ENCODE results near the gene ZBTB26. TPM values are rescaled to one million over a fixed set of nuclear protein-coding genes. Genes with fewer than 3 reads are reported as not detected.
A peak's percentile ranks its signal among the peaks of the same experiment; 100 is the strongest.

ZBTB26 gene
- 9.8 TPM for total RNA-seq (ENCODE audit: unreplicated experiment)
- long read RNA-seq, result 0 reads

GRCh38 chr9:122931226-122932121, at the start of gene ZBTB26:
ZBTB26 (minus strand) TSS chr9:122931512; CDS start chr9:122919934, 11,578 bp downstream.
- peak within 1 kb of the TSS; percentile 98 for H3K27ac Mint-ChIP-seq (ENCODE audit: unreplicated experiment)
- no peak for TF ChIP-seq CTCF (IDR thresholded peaks at IDR 0.05; ENCODE audit: unreplicated experiment)
- H3K9me3 Mint-ChIP-seq (ENCODE audit: unreplicated experiment), result no peaks in the 10 kb centered on the region
- DNase-seq (ENCODE audit: low spot score), result peak; percentile 91
- H3K27me3 Mint-ChIP-seq (ENCODE audit: unreplicated experiment), result peaks cover 5% of the 10 kb centered on the region
- H3K36me3 Mint-ChIP-seq (ENCODE audit: low read depth, unreplicated experiment), result no peaks in the 10 kb centered on the region
- peaks cover 13% of the 10 kb centered on the region for H3K4me1 Mint-ChIP-seq (ENCODE audit: unreplicated experiment)
- H3K4me3 Mint-ChIP-seq (ENCODE audit: unreplicated experiment), result no peak within 1 kb of the TSS

- Mint-ChIP-seq H3K27ac (ENCODE audit: unreplicated experiment) (no peak overlapping the region), H3K4me3 (ENCODE audit: unreplicated experiment) (no peak overlapping the region), H3K9me3 (ENCODE audit: unreplicated experiment) (no peaks in the 10 kb centered on the region), H3K4me1 (ENCODE audit: unreplicated experiment) (no peaks in the 10 kb centered on the region), H3K36me3 (ENCODE audit: low read depth, unreplicated experiment) (no peaks in the 10 kb centered on the region), H3K27me3 (ENCODE audit: unreplicated experiment) (no peaks in the 10 kb centered on the region)
- no peak for TF ChIP-seq CTCF (IDR thresholded peaks at IDR 0.05; ENCODE audit: unreplicated experiment)
- DNase-seq (ENCODE audit: low spot score), result no peak
These were observed 47.3 kb upstream of the ZBTB26 start for GRCh38 chr9:122978601-122979000.

- no peak for TF ChIP-seq CTCF (IDR thresholded peaks at IDR 0.05; ENCODE audit: unreplicated experiment)
- peaks cover 2% of the 10 kb centered on the region for H3K27me3 Mint-ChIP-seq (ENCODE audit: unreplicated experiment)
These were observed 43.9 kb upstream of the ZBTB26 start for GRCh38 chr9:122975196-122975595.

GRCh38 chr9:122961139-122961538, 29.8 kb upstream of the ZBTB26 start:
- H3K9me3 Mint-ChIP-seq (ENCODE audit: unreplicated experiment), result no peaks in the 10 kb centered on the region
- H3K4me1 Mint-ChIP-seq (ENCODE audit: unreplicated experiment), result no peaks in the 10 kb centered on the region
- DNase-seq (ENCODE audit: low spot score), result no peak
- no peak overlapping the region for H3K4me3 Mint-ChIP-seq (ENCODE audit: unreplicated experiment)
- H3K27ac Mint-ChIP-seq (ENCODE audit: unreplicated experiment), result no peak overlapping the region
- TF ChIP-seq CTCF (IDR thresholded peaks at IDR 0.05; ENCODE audit: unreplicated experiment), result no peak
- H3K27me3 Mint-ChIP-seq (ENCODE audit: unreplicated experiment), result peaks cover 2% of the 10 kb centered on the region
- H3K36me3 Mint-ChIP-seq (ENCODE audit: low read depth, unreplicated experiment), result peaks cover 12% of the 10 kb centered on the region

More at GRCh38 chr9:122975196-122975595, 43.9 kb upstream of the ZBTB26 start:
- no peak for DNase-seq (ENCODE audit: low spot score)
- peaks cover 14% of the 10 kb centered on the region for H3K36me3 Mint-ChIP-seq (ENCODE audit: low read depth, unreplicated experiment)
- H3K4me1 Mint-ChIP-seq (ENCODE audit: unreplicated experiment), result no peaks in the 10 kb centered on the region
- no peak overlapping the region for H3K4me3 Mint-ChIP-seq (ENCODE audit: unreplicated experiment)
- no peaks in the 10 kb centered on the region for H3K9me3 Mint-ChIP-seq (ENCODE audit: unreplicated experiment)
- H3K27ac Mint-ChIP-seq (ENCODE audit: unreplicated experiment), result no peak overlapping the region

GRCh38 chr9:122955961-122956360, 24.6 kb upstream of the ZBTB26 start:
- Mint-ChIP-seq H3K4me1 (ENCODE audit: unreplicated experiment) (peaks cover 3% of the 10 kb centered on the region), H3K36me3 (ENCODE audit: low read depth, unreplicated experiment) (peaks cover 8% of the 10 kb centered on the region), H3K9me3 (ENCODE audit: unreplicated experiment) (no peaks in the 10 kb centered on the region), H3K4me3 (ENCODE audit: unreplicated experiment) (no peak overlapping the region), H3K27ac (ENCODE audit: unreplicated experiment) (no peak overlapping the region), H3K27me3 (ENCODE audit: unreplicated experiment) (no peaks in the 10 kb centered on the region)
- TF ChIP-seq CTCF (IDR thresholded peaks at IDR 0.05; ENCODE audit: unreplicated experiment), result no peak
- no peak for DNase-seq (ENCODE audit: low spot score)
